Left ventricle myocardium inferior (tissue), 1 donor: ENCODE data around the gene PIK3CB. TPM values are rescaled to one million over a fixed set of nuclear protein-coding genes. Genes with fewer than 3 reads are reported as not detected.

Experiments
- DNase-seq: peaks from one replicate; pipeline ENCODE4 v3.0.0-alpha.2; 2020
- H3K27ac ChIP-seq: fragments of 200-600 bp; replicated peaks from 2 replicates; pipeline ENCODE4 v1.8.0; 2021
- H3K27me3 ChIP-seq: fragments of 200-600 bp; 2 replicates; pipeline ENCODE4 v1.8.0; 2021; ENCODE audit warnings: low read depth
- H3K36me3 ChIP-seq: fragments of 200-600 bp; 2 replicates; pipeline ENCODE4 v1.8.0; 2021
- H3K4me1 ChIP-seq: fragments of 200-600 bp; 2 replicates; pipeline ENCODE4 v1.8.0; 2021
- H3K4me3 ChIP-seq: fragments of 200-600 bp; 2 replicates; pipeline ENCODE4 v1.8.0; 2021; ENCODE audit warnings: mild to moderate bottlenecking, moderate library complexity
- H3K9me3 ChIP-seq: fragments of 200-600 bp; replicated peaks from 2 replicates; pipeline ENCODE4 v1.8.0; 2021
- intact Hi-C: fragments of 100-400 bp; cut with micrococcal nuclease; formaldehyde crosslinking; loops from one replicate; pipeline ENCODE4 v1.11.0; 2022
- total RNA-seq: library from RNA; stranded (reverse); fragmentation: NEBNext Ultra II Directional; extraction: Animal tissue kit (Norgen Biotek cat#: 25700); gene quantifications from one replicate; pipeline ENCODE4 v1.2.1, GENCODE V29; 2021
- TF ChIP-seq, protein P1 (sequence below): fragments of 200-600 bp; IDR thresholded peaks from 2 replicates; pipeline ENCODE4 v1.8.0; 2021; ENCODE audit warnings: antibody characterized with exemption, mild to moderate bottlenecking, borderline replicate concordance
- donor health status: DM: no; HTN: yes; CAD: no; lungs with severe emphysema.

The PIK3CB gene
- total RNA-seq, 1 donor from 2014 or later = 31.5 TPM

DNA sequence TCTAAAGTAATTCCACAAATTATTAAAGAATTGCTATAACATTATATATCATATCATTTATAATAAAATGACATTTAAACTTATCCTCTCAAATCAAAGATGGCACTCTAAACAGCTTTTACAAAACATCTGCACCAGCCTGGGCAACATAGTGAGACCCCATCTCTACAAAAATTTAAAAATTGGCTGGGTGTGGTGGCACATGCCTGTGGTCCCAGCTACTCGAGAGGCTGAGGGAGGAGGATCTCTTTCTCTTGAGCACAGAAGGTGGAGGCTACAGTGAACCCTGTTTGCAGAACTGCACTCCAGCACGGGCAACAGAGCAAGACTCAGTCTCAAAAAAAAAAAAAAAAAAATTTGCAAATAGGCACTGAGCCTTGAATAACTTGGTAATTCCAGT lies 63.1 kb downstream of the PIK3CB start:
- H3K27me3 ChIP-seq = no peaks in the 10 kb centered on the region
- peaks cover 14% of the 10 kb centered on the region for H3K36me3 ChIP-seq
- peaks cover 28% of the 10 kb centered on the region for H3K4me1 ChIP-seq
- peaks cover 8% of the 10 kb centered on the region for H3K9me3 ChIP-seq
- intact Hi-C loops = no loop called here
- TF ChIP-seq, protein P1, sequence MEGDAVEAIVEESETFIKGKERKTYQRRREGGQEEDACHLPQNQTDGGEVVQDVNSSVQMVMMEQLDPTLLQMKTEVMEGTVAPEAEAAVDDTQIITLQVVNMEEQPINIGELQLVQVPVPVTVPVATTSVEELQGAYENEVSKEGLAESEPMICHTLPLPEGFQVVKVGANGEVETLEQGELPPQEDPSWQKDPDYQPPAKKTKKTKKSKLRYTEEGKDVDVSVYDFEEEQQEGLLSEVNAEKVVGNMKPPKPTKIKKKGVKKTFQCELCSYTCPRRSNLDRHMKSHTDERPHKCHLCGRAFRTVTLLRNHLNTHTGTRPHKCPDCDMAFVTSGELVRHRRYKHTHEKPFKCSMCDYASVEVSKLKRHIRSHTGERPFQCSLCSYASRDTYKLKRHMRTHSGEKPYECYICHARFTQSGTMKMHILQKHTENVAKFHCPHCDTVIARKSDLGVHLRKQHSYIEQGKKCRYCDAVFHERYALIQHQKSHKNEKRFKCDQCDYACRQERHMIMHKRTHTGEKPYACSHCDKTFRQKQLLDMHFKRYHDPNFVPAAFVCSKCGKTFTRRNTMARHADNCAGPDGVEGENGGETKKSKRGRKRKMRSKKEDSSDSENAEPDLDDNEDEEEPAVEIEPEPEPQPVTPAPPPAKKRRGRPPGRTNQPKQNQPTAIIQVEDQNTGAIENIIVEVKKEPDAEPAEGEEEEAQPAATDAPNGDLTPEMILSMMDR = no peak
- DNase-seq = no peak
- H3K4me3 ChIP-seq = no peak overlapping the region
- no peak overlapping the region for H3K27ac ChIP-seq

DNA sequence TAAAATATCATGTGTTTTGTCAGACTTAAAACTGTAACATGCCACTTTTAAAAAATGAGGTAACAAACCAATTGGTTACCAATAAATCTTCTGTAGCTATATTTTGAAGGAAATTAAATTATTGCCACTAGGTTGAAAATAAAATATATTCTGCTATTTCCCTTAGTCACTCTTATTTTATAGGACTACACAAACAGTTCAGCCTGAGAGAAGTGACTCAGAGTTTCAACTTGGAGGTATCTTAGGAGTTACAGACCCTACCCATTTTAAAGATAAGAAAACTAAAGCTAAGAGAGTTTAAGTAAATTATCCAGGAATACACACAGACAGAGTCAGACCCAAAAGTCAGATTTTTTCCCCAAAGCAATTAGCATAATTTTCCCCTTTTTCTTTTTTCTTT lies 65.1 kb downstream of the PIK3CB start:
- no peak overlapping the region for H3K27ac ChIP-seq
- H3K36me3 ChIP-seq = peaks cover 14% of the 10 kb centered on the region
- no peak overlapping the region for H3K4me3 ChIP-seq
- no peak for DNase-seq
- peaks cover 11% of the 10 kb centered on the region for H3K4me1 ChIP-seq
- intact Hi-C loops = no loop called here
- TF ChIP-seq, protein P1 = no peak
- H3K9me3 ChIP-seq = peaks cover 8% of the 10 kb centered on the region
- H3K27me3 ChIP-seq = no peaks in the 10 kb centered on the region

DNA sequence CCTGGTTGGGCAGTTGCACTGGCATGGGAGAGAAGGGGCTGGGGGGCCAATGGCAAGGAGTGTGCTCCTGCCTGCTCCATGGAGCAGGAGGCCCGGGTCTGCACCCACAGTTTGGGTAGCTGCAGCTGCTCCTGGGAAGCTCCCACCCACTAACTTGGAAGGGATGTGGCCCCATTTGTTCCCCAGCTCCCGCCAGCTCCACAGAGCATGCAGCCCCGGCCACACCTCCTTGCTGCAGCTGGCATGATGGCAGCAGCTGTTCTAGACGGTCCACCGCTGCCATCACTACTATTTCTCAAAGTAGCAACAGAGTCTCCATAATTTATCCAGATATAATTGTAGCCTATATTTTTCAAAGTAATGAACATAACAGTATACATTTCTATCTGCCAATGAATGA lies 65.8 kb downstream of the PIK3CB start:
- peaks cover 4% of the 10 kb centered on the region for H3K4me1 ChIP-seq
- TF ChIP-seq, protein P1 = no peak
- DNase-seq = no peak
- no peaks in the 10 kb centered on the region for H3K27me3 ChIP-seq
- H3K36me3 ChIP-seq = peaks cover 14% of the 10 kb centered on the region
- H3K27ac ChIP-seq = no peak overlapping the region
- H3K4me3 ChIP-seq = no peak overlapping the region
- peaks cover 8% of the 10 kb centered on the region for H3K9me3 ChIP-seq
- intact Hi-C loops = no loop called here

DNA sequence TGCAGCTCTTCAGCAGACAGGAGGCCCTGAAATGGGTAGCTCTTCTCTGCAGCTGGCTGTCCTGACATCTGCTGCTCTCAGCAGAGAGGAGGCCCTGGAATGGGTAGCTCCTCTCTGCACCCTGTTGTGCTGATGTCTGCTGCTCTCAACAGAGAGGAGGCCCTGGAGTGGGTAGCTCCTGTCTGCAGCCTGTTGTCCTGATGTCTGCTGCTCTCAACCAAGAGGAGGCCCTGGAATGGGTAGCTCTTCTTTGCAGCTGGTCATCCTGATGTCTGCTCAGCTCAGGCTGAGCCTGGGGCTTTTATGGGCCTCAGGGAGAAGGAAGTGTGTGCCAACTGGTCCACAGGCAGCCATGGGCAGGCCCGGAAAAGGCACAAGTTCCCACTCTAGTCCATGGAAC lies 66.6 kb downstream of the PIK3CB start:
- Histone ChIP-seq H3K27me3 (no peaks in the 10 kb centered on the region), H3K9me3 (peaks cover 8% of the 10 kb centered on the region), H3K27ac (no peak overlapping the region), H3K36me3 (peaks cover 14% of the 10 kb centered on the region), H3K4me1 (no peaks in the 10 kb centered on the region), H3K4me3 (no peak overlapping the region)
- no peak for DNase-seq
- TF ChIP-seq, protein P1 = no peak
- intact Hi-C loops = no loop called here

DNA sequence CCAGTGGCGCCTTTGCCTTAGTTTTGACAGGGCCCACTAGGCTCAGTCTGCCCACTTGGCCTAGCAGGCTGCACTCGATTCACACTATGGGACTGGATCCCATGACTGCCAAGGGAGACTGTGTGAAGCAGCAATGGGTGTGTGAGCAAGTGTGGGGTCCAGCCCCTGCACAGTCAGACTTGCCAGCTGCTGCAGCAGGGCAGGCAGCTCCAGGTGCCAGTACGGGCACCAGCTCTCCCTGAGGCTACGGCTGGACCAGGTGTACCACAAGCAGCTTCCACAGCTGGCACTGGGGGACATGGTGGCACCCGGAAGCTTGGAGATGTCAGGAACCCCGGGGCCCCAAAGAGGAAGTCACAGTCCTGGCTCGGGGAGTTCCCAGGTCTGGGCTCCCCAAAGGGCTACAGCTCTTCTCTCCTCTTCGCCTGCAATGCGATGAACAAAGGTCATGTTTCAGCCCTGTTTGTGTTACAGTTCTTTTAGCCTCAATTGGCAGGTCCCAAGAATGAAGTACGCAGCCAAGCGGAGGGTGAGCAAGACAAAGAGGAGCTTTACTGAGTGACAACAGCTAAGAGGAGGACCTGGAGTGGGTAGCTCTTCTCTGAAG lies 67.1 kb downstream of the PIK3CB start:
- Histone ChIP-seq H3K4me3 (no peak overlapping the region), H3K36me3 (peaks cover 14% of the 10 kb centered on the region), H3K9me3 (peaks cover 8% of the 10 kb centered on the region), H3K27ac (no peak overlapping the region), H3K27me3 (no peaks in the 10 kb centered on the region), H3K4me1 (no peaks in the 10 kb centered on the region)
- intact Hi-C loops = no loop called here
- TF ChIP-seq, protein P1 = no peak
- no peak for DNase-seq
